Osteocyte (in vitro differentiated cells): ENCODE measurements around the gene FOXN3. TPM values are rescaled to one million over a fixed set of nuclear protein-coding genes. Genes with fewer than 3 reads are reported as not detected.

Source experiments
- DNase-seq: peaks from one replicate; pipeline ENCODE4 v3.0.0; 2021; ENCODE audit warnings: mixed read lengths; ENCODE audit not compliant: unreplicated experiment; ENCODE audit errors: extremely low spot score
- H3K27ac Mint-ChIP-seq: one replicate; pipeline ENCODE4 v1.8.0; 2021; ENCODE audit warnings: mild to moderate bottlenecking, mixed read lengths; ENCODE audit not compliant: unreplicated experiment
- H3K27me3 Mint-ChIP-seq: one replicate; pipeline ENCODE4 v1.8.0; 2021; ENCODE audit warnings: mixed read lengths; ENCODE audit not compliant: unreplicated experiment
- H3K36me3 Mint-ChIP-seq: one replicate; pipeline ENCODE4 v1.8.0; 2021; ENCODE audit warnings: mixed read lengths; ENCODE audit not compliant: unreplicated experiment
- H3K4me1 Mint-ChIP-seq: one replicate; pipeline ENCODE4 v1.8.0; 2021; ENCODE audit warnings: mixed read lengths; ENCODE audit not compliant: unreplicated experiment
- H3K4me3 Mint-ChIP-seq: one replicate; pipeline ENCODE4 v1.8.0; 2021; ENCODE audit warnings: mild to moderate bottlenecking, moderate library complexity, mixed read lengths; ENCODE audit not compliant: unreplicated experiment
- H3K9me3 Mint-ChIP-seq: one replicate; pipeline ENCODE4 v1.8.0; 2021; ENCODE audit warnings: mixed read lengths; ENCODE audit not compliant: unreplicated experiment
- total RNA-seq: library from RNA; stranded (reverse); gene quantifications from 2 replicates; pipeline ENCODE4 v1.2.1, GENCODE V29; 2021
- TF ChIP-seq, protein P1 (sequence below): fragments of 200-600 bp; sonication (generic); IDR thresholded peaks from 2 replicates; pipeline ENCODE4 v1.5.0; 2021; ENCODE audit warnings: antibody characterized with exemption, mild to moderate bottlenecking, moderate library complexity

The FOXN3 gene
- total RNA-seq, 1 donor from 2014 or later: 120 TPM

- no peaks in the 10 kb centered on the region for H3K9me3 Mint-ChIP-seq
- TF ChIP-seq, protein P1, sequence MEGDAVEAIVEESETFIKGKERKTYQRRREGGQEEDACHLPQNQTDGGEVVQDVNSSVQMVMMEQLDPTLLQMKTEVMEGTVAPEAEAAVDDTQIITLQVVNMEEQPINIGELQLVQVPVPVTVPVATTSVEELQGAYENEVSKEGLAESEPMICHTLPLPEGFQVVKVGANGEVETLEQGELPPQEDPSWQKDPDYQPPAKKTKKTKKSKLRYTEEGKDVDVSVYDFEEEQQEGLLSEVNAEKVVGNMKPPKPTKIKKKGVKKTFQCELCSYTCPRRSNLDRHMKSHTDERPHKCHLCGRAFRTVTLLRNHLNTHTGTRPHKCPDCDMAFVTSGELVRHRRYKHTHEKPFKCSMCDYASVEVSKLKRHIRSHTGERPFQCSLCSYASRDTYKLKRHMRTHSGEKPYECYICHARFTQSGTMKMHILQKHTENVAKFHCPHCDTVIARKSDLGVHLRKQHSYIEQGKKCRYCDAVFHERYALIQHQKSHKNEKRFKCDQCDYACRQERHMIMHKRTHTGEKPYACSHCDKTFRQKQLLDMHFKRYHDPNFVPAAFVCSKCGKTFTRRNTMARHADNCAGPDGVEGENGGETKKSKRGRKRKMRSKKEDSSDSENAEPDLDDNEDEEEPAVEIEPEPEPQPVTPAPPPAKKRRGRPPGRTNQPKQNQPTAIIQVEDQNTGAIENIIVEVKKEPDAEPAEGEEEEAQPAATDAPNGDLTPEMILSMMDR: no peak
- H3K27me3 Mint-ChIP-seq: no peaks in the 10 kb centered on the region
- no peak overlapping the region for H3K27ac Mint-ChIP-seq
- H3K4me1 Mint-ChIP-seq: peaks cover 16% of the 10 kb centered on the region
- H3K4me3 Mint-ChIP-seq: no peak overlapping the region
- H3K36me3 Mint-ChIP-seq: no peaks in the 10 kb centered on the region
- no peak for DNase-seq
These were observed 40.0 kb upstream of the FOXN3 start for GRCh38 chr14:89457007-89457406.

DNA sequence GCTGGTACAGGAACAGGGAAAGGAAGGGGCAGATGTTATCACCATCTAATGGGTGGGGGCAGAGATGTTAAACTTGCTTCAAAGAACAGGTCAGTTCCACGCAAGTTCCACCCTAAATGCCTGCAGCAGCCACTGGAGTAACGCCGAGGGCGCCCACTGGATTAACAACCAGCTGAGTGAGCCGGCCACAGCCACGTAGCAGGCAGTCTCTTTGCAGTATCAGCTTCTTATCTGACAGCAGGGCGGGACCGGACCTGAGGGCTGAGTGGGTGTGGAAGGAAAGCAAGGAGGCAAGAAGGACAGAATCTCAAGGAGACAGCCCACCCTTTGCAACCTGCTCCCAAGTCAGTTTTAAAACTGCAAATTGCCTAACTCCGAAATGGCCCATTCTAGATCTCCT lies 38.4 kb upstream of the FOXN3 start:
- H3K36me3 Mint-ChIP-seq: no peaks in the 10 kb centered on the region
- no peak overlapping the region for H3K4me3 Mint-ChIP-seq
- TF ChIP-seq, protein P1: no peak
- peaks cover 9% of the 10 kb centered on the region for H3K4me1 Mint-ChIP-seq
- no peaks in the 10 kb centered on the region for H3K9me3 Mint-ChIP-seq
- no peak for DNase-seq
- H3K27me3 Mint-ChIP-seq: no peaks in the 10 kb centered on the region
- no peak overlapping the region for H3K27ac Mint-ChIP-seq

- Mint-ChIP-seq H3K27me3 (no peaks in the 10 kb centered on the region), H3K4me1 (peaks cover 9% of the 10 kb centered on the region), H3K36me3 (no peaks in the 10 kb centered on the region), H3K27ac (no peak overlapping the region), H3K4me3 (no peak overlapping the region), H3K9me3 (no peaks in the 10 kb centered on the region)
- no peak for DNase-seq
- TF ChIP-seq, protein P1: no peak
These were observed 38.0 kb upstream of the FOXN3 start for GRCh38 chr14:89454996-89455395.

DNA sequence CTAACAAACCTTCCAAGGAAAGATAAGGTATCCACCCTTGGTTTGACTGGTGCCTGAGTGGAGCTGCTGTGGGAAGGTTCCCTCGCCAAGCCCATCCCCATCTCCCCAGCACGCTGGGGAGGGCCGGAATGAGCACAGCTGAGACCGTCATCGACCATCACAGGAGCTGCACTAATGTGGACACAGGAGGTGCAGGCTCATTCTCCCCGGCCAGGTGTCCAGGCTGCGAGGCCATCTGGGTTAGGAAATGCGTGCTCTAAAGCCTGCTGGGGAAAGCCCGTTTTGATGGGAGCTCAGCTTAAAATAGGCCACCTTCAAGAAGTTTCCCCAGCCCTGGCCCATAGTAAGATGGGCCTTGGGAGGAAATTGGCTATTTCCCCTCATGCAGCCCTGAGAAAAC lies 35.2 kb upstream of the FOXN3 start:
- no peaks in the 10 kb centered on the region for H3K36me3 Mint-ChIP-seq
- no peaks in the 10 kb centered on the region for H3K9me3 Mint-ChIP-seq
- H3K4me3 Mint-ChIP-seq: no peak overlapping the region
- DNase-seq: no peak
- no peaks in the 10 kb centered on the region for H3K27me3 Mint-ChIP-seq
- TF ChIP-seq, protein P1: no peak
- H3K4me1 Mint-ChIP-seq: peaks cover 2% of the 10 kb centered on the region
- H3K27ac Mint-ChIP-seq: no peak overlapping the region

GRCh38 chr14:89451229-89451628 lies 34.2 kb upstream of the FOXN3 start:
- TF ChIP-seq, protein P1: no peak
- H3K27ac Mint-ChIP-seq: no peak overlapping the region
- no peaks in the 10 kb centered on the region for H3K27me3 Mint-ChIP-seq
- H3K4me3 Mint-ChIP-seq: no peak overlapping the region
- no peaks in the 10 kb centered on the region for H3K36me3 Mint-ChIP-seq
- DNase-seq: no peak
- H3K9me3 Mint-ChIP-seq: no peaks in the 10 kb centered on the region
- peaks cover 2% of the 10 kb centered on the region for H3K4me1 Mint-ChIP-seq
